Astrocyte (in vitro differentiated cells and primary cell): ENCODE data around the gene C10orf90. TPM values are rescaled to one million over a fixed set of nuclear protein-coding genes. Genes with fewer than 3 reads are reported as not detected.

Experiments
- DNase-seq: peaks from one replicate; pipeline ENCODE4 v3.0.0-alpha.2; 2010; ENCODE audit warnings: low read depth
- FAIRE-seq: peaks from 2 replicates; lab custom pipeline; 2011; peaks lifted over from hg19 to GRCh38; lab: Jason Lieb, UNC
- H2AFZ ChIP-seq: 2 replicates; pipeline ENCODE4 v1.6.0; 2012; ENCODE audit warnings: low read depth, low read length, inconsistent platforms
- H3K27ac ChIP-seq: 2 replicates; pipeline ENCODE4 v1.5.1; 2011; ENCODE audit warnings: low read depth, low read length, inconsistent platforms
- H3K27me3 ChIP-seq: 2 replicates; pipeline ENCODE4 v1.6.0; 2011; ENCODE audit warnings: low read length, inconsistent platforms; ENCODE audit not compliant: insufficient read depth
- H3K36me3 ChIP-seq: 2 replicates; pipeline ENCODE4 v1.5.1; 2011; ENCODE audit warnings: low read length, inconsistent platforms; ENCODE audit not compliant: insufficient read depth
- H3K4me1 ChIP-seq: 2 replicates; pipeline ENCODE4 v1.5.1; 2011; ENCODE audit warnings: low read length, inconsistent platforms; ENCODE audit not compliant: insufficient read depth
- H3K4me2 ChIP-seq: 2 replicates; pipeline ENCODE4 v1.6.0; 2012; ENCODE audit warnings: low read length, inconsistent platforms
- H3K4me3 ChIP-seq: 2 replicates; pipeline ENCODE4 v1.5.1; 2011; ENCODE audit warnings: low read depth, mild to moderate bottlenecking, low read length, inconsistent platforms; ENCODE audit not compliant: insufficient read depth
- H3K79me2 ChIP-seq: 2 replicates; pipeline ENCODE4 v1.6.0; 2012; ENCODE audit warnings: mild to moderate bottlenecking, low read length, inconsistent platforms; ENCODE audit not compliant: insufficient read depth
- H3K9ac ChIP-seq: 2 replicates; pipeline ENCODE4 v1.6.0; 2012; ENCODE audit warnings: mild to moderate bottlenecking, low read length, inconsistent platforms
- H3K9me3 ChIP-seq: 2 replicates; pipeline ENCODE4 v1.5.1; 2012; ENCODE audit warnings: low read depth, mild to moderate bottlenecking, low read length, inconsistent platforms; ENCODE audit not compliant: insufficient read depth
- H4K20me1 ChIP-seq: 2 replicates; pipeline ENCODE4 v1.6.0; 2012; ENCODE audit warnings: low read length, inconsistent platforms; ENCODE audit not compliant: insufficient read depth
- H3K27ac Mint-ChIP-seq: one replicate; pipeline ENCODE4 v1.8.0; 2021; ENCODE audit warnings: mild to moderate bottlenecking, mixed read lengths; ENCODE audit not compliant: unreplicated experiment
- H3K27me3 Mint-ChIP-seq: one replicate; pipeline ENCODE4 v1.8.0; 2021; ENCODE audit warnings: low read depth, mixed read lengths; ENCODE audit not compliant: unreplicated experiment
- H3K36me3 Mint-ChIP-seq: one replicate; pipeline ENCODE4 v1.8.0; 2021; ENCODE audit warnings: low read depth, mixed read lengths; ENCODE audit not compliant: unreplicated experiment
- H3K4me1 Mint-ChIP-seq: one replicate; pipeline ENCODE4 v1.8.0; 2021; ENCODE audit warnings: low read depth, mixed read lengths; ENCODE audit not compliant: unreplicated experiment
- H3K4me3 Mint-ChIP-seq: one replicate; pipeline ENCODE4 v1.8.0; 2021; ENCODE audit warnings: mild to moderate bottlenecking, moderate library complexity, mixed read lengths; ENCODE audit not compliant: unreplicated experiment
- H3K9me3 Mint-ChIP-seq: one replicate; pipeline ENCODE4 v1.8.0; 2021; ENCODE audit warnings: mild to moderate bottlenecking, mixed read lengths; ENCODE audit not compliant: unreplicated experiment
- EZH2 ChIP-seq: IDR thresholded peaks from 2 replicates; pipeline ENCODE4 v1.6.1; 2012; ENCODE audit warnings: mild to moderate bottlenecking, low read length, inconsistent platforms; ENCODE audit not compliant: insufficient read depth
- total RNA-seq: library from RNA; stranded (reverse); gene quantifications from 2 replicates; pipeline ENCODE4 v1.2.1, GENCODE V29; 2021
- TF ChIP-seq, protein P1 (sequence below): IDR thresholded peaks from 2 replicates; pipeline ENCODE4 v1.5.1; 2011; ENCODE audit warnings: low read depth, mild to moderate bottlenecking, inconsistent platforms, low read length, moderate library complexity; ENCODE audit not compliant: insufficient read depth

C10orf90 gene
- total RNA-seq, 1 donor from 2014 or later: not detected

DNA sequence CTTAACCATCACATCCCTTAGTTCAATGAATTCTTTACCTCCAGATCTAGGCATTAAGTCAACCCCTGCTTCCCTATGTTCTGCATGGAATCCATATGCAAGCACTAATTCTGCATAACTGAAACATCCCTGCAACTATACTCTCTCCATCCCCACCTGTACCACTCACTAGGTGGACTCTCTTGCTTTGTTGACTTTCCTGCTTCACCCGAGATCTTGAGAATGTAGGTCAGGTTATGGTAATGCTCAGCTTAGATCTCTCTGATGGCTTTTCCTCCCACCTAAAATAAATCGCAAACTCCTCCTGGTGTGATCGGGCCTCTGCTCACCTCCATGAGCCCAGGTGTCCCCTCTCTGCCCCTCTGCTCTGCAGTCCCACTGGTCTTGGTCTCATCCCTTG is 189.8 kb downstream of the C10orf90 start:
- H3K9me3 ChIP-seq: no peaks in the 10 kb centered on the region
- H4K20me1 ChIP-seq: no peaks in the 10 kb centered on the region
- no peak overlapping the region for H3K4me3 ChIP-seq
- no peaks in the 10 kb centered on the region for H3K27me3 ChIP-seq
- H3K9me3 Mint-ChIP-seq: peaks cover 3% of the 10 kb centered on the region
- peaks cover 11% of the 10 kb centered on the region for H3K27me3 Mint-ChIP-seq
- no peak overlapping the region for H3K27ac ChIP-seq
- no peaks in the 10 kb centered on the region for H3K79me2 ChIP-seq
- H3K27ac Mint-ChIP-seq: no peak overlapping the region
- H3K9ac ChIP-seq: no peak overlapping the region
- no peaks in the 10 kb centered on the region for H3K36me3 ChIP-seq
- DNase-seq (no peak), FAIRE-seq (no peak)
- no peak for TF ChIP-seq EZH2
- TF ChIP-seq, protein P1, sequence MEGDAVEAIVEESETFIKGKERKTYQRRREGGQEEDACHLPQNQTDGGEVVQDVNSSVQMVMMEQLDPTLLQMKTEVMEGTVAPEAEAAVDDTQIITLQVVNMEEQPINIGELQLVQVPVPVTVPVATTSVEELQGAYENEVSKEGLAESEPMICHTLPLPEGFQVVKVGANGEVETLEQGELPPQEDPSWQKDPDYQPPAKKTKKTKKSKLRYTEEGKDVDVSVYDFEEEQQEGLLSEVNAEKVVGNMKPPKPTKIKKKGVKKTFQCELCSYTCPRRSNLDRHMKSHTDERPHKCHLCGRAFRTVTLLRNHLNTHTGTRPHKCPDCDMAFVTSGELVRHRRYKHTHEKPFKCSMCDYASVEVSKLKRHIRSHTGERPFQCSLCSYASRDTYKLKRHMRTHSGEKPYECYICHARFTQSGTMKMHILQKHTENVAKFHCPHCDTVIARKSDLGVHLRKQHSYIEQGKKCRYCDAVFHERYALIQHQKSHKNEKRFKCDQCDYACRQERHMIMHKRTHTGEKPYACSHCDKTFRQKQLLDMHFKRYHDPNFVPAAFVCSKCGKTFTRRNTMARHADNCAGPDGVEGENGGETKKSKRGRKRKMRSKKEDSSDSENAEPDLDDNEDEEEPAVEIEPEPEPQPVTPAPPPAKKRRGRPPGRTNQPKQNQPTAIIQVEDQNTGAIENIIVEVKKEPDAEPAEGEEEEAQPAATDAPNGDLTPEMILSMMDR: no peak
- H3K4me1 Mint-ChIP-seq: peaks cover 5% of the 10 kb centered on the region
- H3K36me3 Mint-ChIP-seq: no peaks in the 10 kb centered on the region
- peaks cover 4% of the 10 kb centered on the region for H3K4me1 ChIP-seq
- H3K4me2 ChIP-seq: no peak overlapping the region
- H3K4me3 Mint-ChIP-seq: no peak overlapping the region
- H2AFZ ChIP-seq: no peak overlapping the region

DNA sequence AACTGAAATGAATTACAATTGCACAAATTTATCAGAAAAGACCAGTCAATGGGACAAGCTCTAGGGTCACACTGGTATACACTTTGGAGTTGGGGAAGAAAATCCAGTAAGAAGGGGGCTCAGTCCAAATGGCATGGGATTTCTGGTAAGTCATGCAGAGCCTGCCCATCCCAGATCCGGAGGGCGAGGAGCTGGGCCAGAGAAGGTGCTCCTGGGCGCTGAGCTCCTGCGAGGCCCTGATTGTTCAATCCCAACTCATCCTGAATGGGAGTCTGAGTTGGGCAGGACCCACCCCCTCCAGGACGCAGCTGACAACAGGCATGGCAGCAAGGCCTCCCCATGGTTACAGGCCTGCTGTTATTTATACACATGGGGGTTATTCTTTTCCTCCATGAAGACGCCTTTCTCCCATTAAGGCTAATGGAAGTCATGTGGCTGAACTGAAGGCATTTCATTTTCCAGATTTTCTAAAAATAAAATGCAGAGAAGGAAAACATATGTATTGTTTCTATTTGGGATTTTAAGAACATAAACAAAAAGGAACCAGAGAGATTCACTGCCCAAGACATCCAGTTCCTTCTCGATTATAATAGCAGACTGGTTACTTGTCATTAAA is 191.1 kb downstream of the C10orf90 start:
- Histone ChIP-seq H3K9ac (no peak overlapping the region), H2AFZ (no peak overlapping the region), H3K27ac (no peak overlapping the region), H3K79me2 (no peaks in the 10 kb centered on the region), H3K4me3 (no peak overlapping the region), H3K4me2 (no peak overlapping the region), H3K36me3 (no peaks in the 10 kb centered on the region), H3K9me3 (no peaks in the 10 kb centered on the region), H3K4me1 (peaks cover 4% of the 10 kb centered on the region), H3K27me3 (no peaks in the 10 kb centered on the region), H4K20me1 (no peaks in the 10 kb centered on the region)
- Mint-ChIP-seq H3K27me3 (peaks cover 11% of the 10 kb centered on the region), H3K4me1 (peaks cover 14% of the 10 kb centered on the region), H3K9me3 (peaks cover 3% of the 10 kb centered on the region), H3K27ac (no peak overlapping the region), H3K36me3 (peaks cover 2% of the 10 kb centered on the region), H3K4me3 (no peak overlapping the region)
- DNase-seq (no peak), FAIRE-seq (no peak)
- TF ChIP-seq, protein P1: no peak
- TF ChIP-seq EZH2: no peak

GRCh38 chr10:126478546-126478945 is 191.9 kb downstream of the C10orf90 start:
- Histone ChIP-seq H3K4me3 (no peak overlapping the region), H3K27me3 (no peaks in the 10 kb centered on the region), H3K4me2 (no peak overlapping the region), H3K9me3 (no peaks in the 10 kb centered on the region), H3K36me3 (no peaks in the 10 kb centered on the region), H3K4me1 (peaks cover 4% of the 10 kb centered on the region), H3K9ac (no peak overlapping the region), H4K20me1 (no peaks in the 10 kb centered on the region), H3K79me2 (no peaks in the 10 kb centered on the region), H3K27ac (no peak overlapping the region), H2AFZ (no peak overlapping the region)
- H3K9me3 Mint-ChIP-seq: peaks cover 3% of the 10 kb centered on the region
- FAIRE-seq (no peak), DNase-seq (no peak)
- peaks cover 2% of the 10 kb centered on the region for H3K36me3 Mint-ChIP-seq
- peaks cover 9% of the 10 kb centered on the region for H3K27me3 Mint-ChIP-seq
- peaks cover 14% of the 10 kb centered on the region for H3K4me1 Mint-ChIP-seq
- H3K4me3 Mint-ChIP-seq: no peak overlapping the region
- TF ChIP-seq EZH2: no peak
- TF ChIP-seq, protein P1: no peak
- no peak overlapping the region for H3K27ac Mint-ChIP-seq
